Posterior vena cava (tissue), 2 donors: ENCODE data around the gene UAP1. TPM values are rescaled to one million over a fixed set of nuclear protein-coding genes. Genes with fewer than 3 reads are reported as not detected.
A peak's percentile ranks its signal among the peaks of the same experiment; 100 is the strongest.
"Not testable (repeated sequence)": the region's sequence is repeated elsewhere in the genome, so short reads cannot be mapped to it uniquely, and the experiment has no call there.

Experiments
- DNase-seq: peaks from one replicate; pipeline ENCODE4 v3.0.0-alpha.2; 2020; ENCODE audit warnings: low spot score
- intact Hi-C, 2 donors: fragments of 100-400 bp; cut with DNase I; formaldehyde crosslinking; loops; one replicate each; pipeline versions ENCODE4 v1.14.1 to v1.14.2; 2022 to 2023
- total RNA-seq, 2 donors: library from RNA; stranded (reverse); fragmentation: NEBNext Ultra II Directional; extraction: Animal tissue kit (Norgen Biotek cat#: 25700); gene quantifications; one replicate each; pipeline ENCODE4 v1.2.1, GENCODE V29; 2021
- donor health status: DM: yes; HTN: yes; CAD: no.
- donor health status: DM: yes; HTN: yes; CAD: no.

The UAP1 gene
- total RNA-seq, 2 donors from 2014 or later = 106 to 115 TPM

GRCh38 chr1:162603117-162603516 is 41.6 kb downstream of the UAP1 start:
- intact Hi-C loops, DNase-seq: not testable (repeated sequence)

- intact Hi-C loops = no loop called here
These were observed 43.9 kb downstream of the UAP1 start for GRCh38 chr1:162605225-162605927.

GRCh38 chr1:162609306-162609705 is 47.8 kb downstream of the UAP1 start:
- intact Hi-C loops = no loop called here
- no peak for DNase-seq

More at GRCh38 chr1:162605225-162605927, 43.9 kb downstream of the UAP1 start:
- DNase-seq = no peak

- intact Hi-C loops = loop anchor here (10.0 kb wide), 2 partner anchors 152 to 182 kb away; partner anchors contain the start of gene HSD17B7 (in 1 of the 2)
- peak; percentile 86 for DNase-seq
These were observed 51.3 kb downstream of the UAP1 start for GRCh38 chr1:162612606-162613400.

GRCh38 chr1:162616848-162617247 is 55.3 kb downstream of the UAP1 start:
- intact Hi-C loops = loop anchor here (10.0 kb wide), 2 partner anchors 148 to 178 kb away; partner anchors contain the start of gene HSD17B7 (in 1 of the 2)
- DNase-seq = no peak

- no peak for DNase-seq
- intact Hi-C loops = loop anchor here (10.0 kb wide), 2 partner anchors 147 to 177 kb away; partner anchors contain the start of gene HSD17B7 (in 1 of the 2)
These were observed 56.0 kb downstream of the UAP1 start for GRCh38 chr1:162617513-162617912.

GRCh38 chr1:162619076-162619475 is 57.6 kb downstream of the UAP1 start:
- intact Hi-C loops = loop anchor here (10.0 kb wide), 2 partner anchors 146 to 176 kb away; partner anchors contain the start of gene HSD17B7 (in 1 of the 2)
- no peak for DNase-seq

GRCh38 chr1:162621256-162621655 is 59.7 kb downstream of the UAP1 start:
- intact Hi-C loops = no loop called here

GRCh38 chr1:162625679-162626078 is 64.2 kb downstream of the UAP1 start:
- DNase-seq = no peak
- intact Hi-C loops = no loop called here

More at GRCh38 chr1:162621256-162621655, 59.7 kb downstream of the UAP1 start:
- no peak for DNase-seq

- no peak for DNase-seq
- intact Hi-C loops = no loop called here
These were observed 64.6 kb downstream of the UAP1 start for GRCh38 chr1:162626094-162626493.

GRCh38 chr1:162626761-162627160 is 65.2 kb downstream of the UAP1 start:
- DNase-seq = no peak
- intact Hi-C loops = no loop called here

- intact Hi-C loops = no loop called here
- no peak for DNase-seq
These were observed 66.3 kb downstream of the UAP1 start for GRCh38 chr1:162627662-162628296.

- intact Hi-C loops = no loop called here
- no peak for DNase-seq
These were observed 67.6 kb downstream of the UAP1 start for GRCh38 chr1:162629077-162629627.

- intact Hi-C loops = loop anchor here in 1 of 2 donors (5.0 kb wide), 2 partner anchors 43 to 58 kb away; no protein-coding TSS in a partner anchor
- no peak for DNase-seq
These were observed 68.1 kb downstream of the UAP1 start for GRCh38 chr1:162629651-162630050.

- no peak for DNase-seq
- intact Hi-C loops = loop anchor here in 1 of 2 donors (5.0 kb wide), 2 partner anchors 41 to 56 kb away; no protein-coding TSS in a partner anchor
These were observed 70.1 kb downstream of the UAP1 start for GRCh38 chr1:162631546-162632191.

- intact Hi-C loops = loop anchor here in 1 of 2 donors (5.0 kb wide), 2 partner anchors 40 to 55 kb away; no protein-coding TSS in a partner anchor
- peak; percentile 88 for DNase-seq
These were observed 70.7 kb downstream of the UAP1 start, which contains the start of gene DDR2 for GRCh38 chr1:162632217-162632666. Gene DDR2, plus strand, starts transcription at chr1:162632464. Its CDS starts 86,600 bp downstream, at chr1:162719064.

GRCh38 chr1:162632698-162633080 is 71.2 kb downstream of the UAP1 start:
- no peak for DNase-seq
- intact Hi-C loops = loop anchor here in 1 of 2 donors (5.0 kb wide), 2 partner anchors 40 to 55 kb away; no protein-coding TSS in a partner anchor

GRCh38 chr1:162633081-162633762 is 71.7 kb downstream of the UAP1 start:
- DNase-seq = no peak
- intact Hi-C loops = loop anchor here in 1 of 2 donors (5.0 kb wide), 2 partner anchors 39 to 54 kb away; no protein-coding TSS in a partner anchor
